ENCODE measurements around the gene CREB3L2.

Gene CREB3L2

DNA sequence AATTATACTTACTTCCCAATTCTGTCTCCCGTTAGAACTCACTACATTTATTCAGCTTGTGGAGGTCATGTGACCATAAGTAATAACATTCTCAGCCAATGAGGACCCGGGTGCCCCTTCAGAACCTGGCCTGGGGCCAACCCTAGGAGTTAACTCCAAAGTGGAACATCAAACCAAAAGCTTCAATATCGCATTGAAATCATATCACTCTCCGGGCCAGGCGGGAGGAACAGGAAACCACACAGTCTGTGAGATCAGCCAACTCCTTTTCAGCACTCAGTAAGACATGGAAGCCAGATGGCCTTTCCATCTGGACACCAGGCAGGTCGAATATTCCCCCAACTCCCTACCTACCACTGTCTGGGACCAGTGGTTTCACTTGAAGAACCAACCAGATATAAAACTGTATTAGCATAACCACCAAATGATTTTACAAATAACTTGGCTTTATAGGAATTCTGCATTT, 5.5 kb downstream of the CREB3L2 start (continued):
- TF ChIP-seq ZNF114 (tag by site-specific recombination; IDR thresholded peaks at IDR 0.05) (no peak), ZSCAN5A (tag by site-specific recombination; IDR thresholded peaks at IDR 0.05) (no peak), PRDM1 (tag by site-specific recombination; IDR thresholded peaks at IDR 0.05) (no peak)

DNA sequence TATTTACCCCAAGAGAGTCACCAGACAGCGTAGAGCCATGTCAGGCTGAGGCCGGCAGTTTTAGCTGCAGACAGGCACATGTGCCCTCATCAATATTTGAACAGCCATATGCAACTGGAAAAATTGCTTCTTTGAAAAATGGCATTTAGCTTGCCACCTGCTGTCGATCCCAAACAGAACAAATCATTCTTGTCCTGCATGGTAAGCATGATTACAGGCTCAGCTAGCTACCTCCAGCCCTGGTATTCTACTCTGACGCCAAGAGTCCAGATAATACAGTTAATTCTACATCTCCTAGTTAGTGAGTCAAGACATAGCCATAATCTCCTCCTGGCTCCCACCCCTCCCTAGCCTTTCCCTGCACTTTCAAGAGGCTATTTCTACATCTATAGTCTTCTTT, 7.7 kb downstream of the CREB3L2 start:
- no peaks in the 10 kb centered on the region for H3K36me3 ChIP-seq (ENCODE audit: control insufficient read depth in 2 of 2, insufficient read depth in 1 of 2, low read length in 2 of 2)
- no peak overlapping the region for H3K4me3 ChIP-seq (ENCODE audit: low read depth, low read length)
- no peaks in the 10 kb centered on the region for H3K9me3 ChIP-seq (ENCODE audit: control insufficient read depth, insufficient read depth, low read depth, low read length)
- ChIA-PET POLR2A (no interaction called here), CTCF (interaction anchor here (1.0 kb wide), 1 partner anchor 92 kb away, joined by 3 read pairs; no protein-coding TSS in a partner anchor)
- no peak for TF ChIP-seq ZNF16 (tag by site-specific recombination; IDR thresholded peaks at IDR 0.05; ENCODE audit: low read depth)
- TF ChIP-seq ELK4 (IDR thresholded peaks at IDR 0.05; ENCODE audit: borderline replicate concordance, low read depth, low read length): no peak
- no peak for TF ChIP-seq TCF7L2 (IDR thresholded peaks at IDR 0.05; ENCODE audit: borderline replicate concordance, low read depth, low read length)
- TF ChIP-seq, protein P1, sequence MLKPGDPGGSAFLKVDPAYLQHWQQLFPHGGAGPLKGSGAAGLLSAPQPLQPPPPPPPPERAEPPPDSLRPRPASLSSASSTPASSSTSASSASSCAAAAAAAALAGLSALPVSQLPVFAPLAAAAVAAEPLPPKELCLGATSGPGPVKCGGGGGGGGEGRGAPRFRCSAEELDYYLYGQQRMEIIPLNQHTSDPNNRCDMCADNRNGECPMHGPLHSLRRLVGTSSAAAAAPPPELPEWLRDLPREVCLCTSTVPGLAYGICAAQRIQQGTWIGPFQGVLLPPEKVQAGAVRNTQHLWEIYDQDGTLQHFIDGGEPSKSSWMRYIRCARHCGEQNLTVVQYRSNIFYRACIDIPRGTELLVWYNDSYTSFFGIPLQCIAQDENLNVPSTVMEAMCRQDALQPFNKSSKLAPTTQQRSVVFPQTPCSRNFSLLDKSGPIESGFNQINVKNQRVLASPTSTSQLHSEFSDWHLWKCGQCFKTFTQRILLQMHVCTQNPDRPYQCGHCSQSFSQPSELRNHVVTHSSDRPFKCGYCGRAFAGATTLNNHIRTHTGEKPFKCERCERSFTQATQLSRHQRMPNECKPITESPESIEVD (tag by site-specific recombination; IDR thresholded peaks at IDR 0.05): no peak
- TF ChIP-seq ZSCAN5A (tag by site-specific recombination; IDR thresholded peaks at IDR 0.05): no peak
- no peak for TF ChIP-seq ZNF140 (tag by site-specific recombination; IDR thresholded peaks at IDR 0.05)
- no peak for TF ChIP-seq ZNF670 (tag by site-specific recombination; IDR thresholded peaks at IDR 0.05; ENCODE audit: low read depth)
- no peak for TF ChIP-seq HIC1 (tag by site-specific recombination; IDR thresholded peaks at IDR 0.05)
- TF ChIP-seq OVOL3 (tag by site-specific recombination; IDR thresholded peaks at IDR 0.05): no peak
- TF ChIP-seq, protein P2, sequence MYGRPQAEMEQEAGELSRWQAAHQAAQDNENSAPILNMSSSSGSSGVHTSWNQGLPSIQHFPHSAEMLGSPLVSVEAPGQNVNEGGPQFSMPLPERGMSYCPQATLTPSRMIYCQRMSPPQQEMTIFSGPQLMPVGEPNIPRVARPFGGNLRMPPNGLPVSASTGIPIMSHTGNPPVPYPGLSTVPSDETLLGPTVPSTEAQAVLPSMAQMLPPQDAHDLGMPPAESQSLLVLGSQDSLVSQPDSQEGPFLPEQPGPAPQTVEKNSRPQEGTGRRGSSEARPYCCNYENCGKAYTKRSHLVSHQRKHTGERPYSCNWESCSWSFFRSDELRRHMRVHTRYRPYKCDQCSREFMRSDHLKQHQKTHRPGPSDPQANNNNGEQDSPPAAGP (tag by site-specific recombination; IDR thresholded peaks at IDR 0.05): no peak
- no peak for TF ChIP-seq ZNF76 (tag by site-specific recombination; IDR thresholded peaks at IDR 0.05; ENCODE audit: borderline replicate concordance, low read depth)
- TF ChIP-seq, protein P3, sequence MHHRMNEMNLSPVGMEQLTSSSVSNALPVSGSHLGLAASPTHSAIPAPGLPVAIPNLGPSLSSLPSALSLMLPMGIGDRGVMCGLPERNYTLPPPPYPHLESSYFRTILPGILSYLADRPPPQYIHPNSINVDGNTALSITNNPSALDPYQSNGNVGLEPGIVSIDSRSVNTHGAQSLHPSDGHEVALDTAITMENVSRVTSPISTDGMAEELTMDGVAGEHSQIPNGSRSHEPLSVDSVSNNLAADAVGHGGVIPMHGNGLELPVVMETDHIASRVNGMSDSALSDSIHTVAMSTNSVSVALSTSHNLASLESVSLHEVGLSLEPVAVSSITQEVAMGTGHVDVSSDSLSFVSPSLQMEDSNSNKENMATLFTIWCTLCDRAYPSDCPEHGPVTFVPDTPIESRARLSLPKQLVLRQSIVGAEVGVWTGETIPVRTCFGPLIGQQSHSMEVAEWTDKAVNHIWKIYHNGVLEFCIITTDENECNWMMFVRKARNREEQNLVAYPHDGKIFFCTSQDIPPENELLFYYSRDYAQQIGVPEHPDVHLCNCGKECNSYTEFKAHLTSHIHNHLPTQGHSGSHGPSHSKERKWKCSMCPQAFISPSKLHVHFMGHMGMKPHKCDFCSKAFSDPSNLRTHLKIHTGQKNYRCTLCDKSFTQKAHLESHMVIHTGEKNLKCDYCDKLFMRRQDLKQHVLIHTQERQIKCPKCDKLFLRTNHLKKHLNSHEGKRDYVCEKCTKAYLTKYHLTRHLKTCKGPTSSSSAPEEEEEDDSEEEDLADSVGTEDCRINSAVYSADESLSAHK (tag by site-specific recombination; IDR thresholded peaks at IDR 0.05): no peak
- TF ChIP-seq, protein P4, sequence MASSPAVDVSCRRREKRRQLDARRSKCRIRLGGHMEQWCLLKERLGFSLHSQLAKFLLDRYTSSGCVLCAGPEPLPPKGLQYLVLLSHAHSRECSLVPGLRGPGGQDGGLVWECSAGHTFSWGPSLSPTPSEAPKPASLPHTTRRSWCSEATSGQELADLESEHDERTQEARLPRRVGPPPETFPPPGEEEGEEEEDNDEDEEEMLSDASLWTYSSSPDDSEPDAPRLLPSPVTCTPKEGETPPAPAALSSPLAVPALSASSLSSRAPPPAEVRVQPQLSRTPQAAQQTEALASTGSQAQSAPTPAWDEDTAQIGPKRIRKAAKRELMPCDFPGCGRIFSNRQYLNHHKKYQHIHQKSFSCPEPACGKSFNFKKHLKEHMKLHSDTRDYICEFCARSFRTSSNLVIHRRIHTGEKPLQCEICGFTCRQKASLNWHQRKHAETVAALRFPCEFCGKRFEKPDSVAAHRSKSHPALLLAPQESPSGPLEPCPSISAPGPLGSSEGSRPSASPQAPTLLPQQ (tag by site-specific recombination; IDR thresholded peaks at IDR 0.05): no peak
- TF ChIP-seq ZFHX2 (tag by site-specific recombination; conservative IDR thresholded peaks at IDR 0.05): no peak
- H3K27ac ChIP-seq (ENCODE audit: extremely low read depth, low read depth, low read length): no peak overlapping the region
- no peaks in the 10 kb centered on the region for H3K4me1 ChIP-seq (ENCODE audit: control insufficient read depth, insufficient read depth, low read length)
